HUDEP-2 (cell line): ENCODE data around the gene ZNF414.
"Not testable (repeated sequence)": the region's sequence is repeated elsewhere in the genome, so short reads cannot be mapped to it uniquely, and the experiment has no call there.

Experiments used
- DNase-seq, 76 experiments: peaks; one replicate each; lab custom pipeline; 2025; ENCODE audit not compliant: unreplicated experiment in 76 of 76; lab: John Stamatoyannopoulos, UW

ZNF414 gene

GRCh38 chr19:8519388-8519787 is 5.4 kb upstream of the ZNF414 start:
- DNase-seq, result no peak

- no peak for DNase-seq
Measured at GRCh38 chr19:8518536-8518935, 4.6 kb upstream of the ZNF414 start.

- DNase-seq, result peak in 1 of 76 experiments; percentile 15
Measured at GRCh38 chr19:8517551-8518442, 3.8 kb upstream of the ZNF414 start.

GRCh38 chr19:8515317-8515716 is 1.4 kb upstream of the ZNF414 start:
- peak in 4 of 76 experiments; percentile 12 to 39 (median 28) for DNase-seq

- not testable (repeated sequence) for DNase-seq
Measured at GRCh38 chr19:8514505-8515009, 590 bp upstream of the ZNF414 start.

- DNase-seq, result no peak
Measured at GRCh38 chr19:8513036-8513686, 806 bp downstream of the ZNF414 start.

- peak in 53 of 76 experiments; percentile 8 to 70 (median 51) for DNase-seq
Measured at GRCh38 chr19:8512115-8512967, 1.6 kb downstream of the ZNF414 start.

- DNase-seq, result no peak
Measured at GRCh38 chr19:8511573-8512101, 2.3 kb downstream of the ZNF414 start.

GRCh38 chr19:8510589-8511115 is 3.3 kb downstream of the ZNF414 start:
- no peak for DNase-seq

GRCh38 chr19:8506402-8506957 is 7.5 kb downstream of the ZNF414 start:
- DNase-seq, result peak in 1 of 76 experiments; percentile 17

GRCh38 chr19:8505680-8506401 is 8.1 kb downstream of the ZNF414 start:
- peak in 57 of 76 experiments; percentile 16 to 90 (median 61) for DNase-seq

GRCh38 chr19:8504919-8505318 is 9.0 kb downstream of the ZNF414 start:
- no peak for DNase-seq

GRCh38 chr19:8504171-8504570 is 9.8 kb downstream of the ZNF414 start:
- DNase-seq, result peak in 32 of 76 experiments; percentile 12 to 70 (median 34)

- DNase-seq, result no peak
Measured at GRCh38 chr19:8503510-8503909, 10.5 kb downstream of the ZNF414 start.

- no peak for DNase-seq
Measured at GRCh38 chr19:8501981-8502380, 12.0 kb downstream of the ZNF414 start.

GRCh38 chr19:8501516-8501915 is 12.5 kb downstream of the ZNF414 start:
- no peak for DNase-seq

- DNase-seq, result no peak
Measured at GRCh38 chr19:8500158-8500557, 13.8 kb downstream of the ZNF414 start.

- DNase-seq, result no peak
Measured at GRCh38 chr19:8499048-8499833, 14.7 kb downstream of the ZNF414 start.
